ENCODE measurements around the gene ZNF385C. TPM values are rescaled to one million over a fixed set of nuclear protein-coding genes. Genes with fewer than 3 reads are reported as not detected.

Gene ZNF385C
- total RNA-seq, 1 experiment from 2014 or later: 3.7 TPM

DNA sequence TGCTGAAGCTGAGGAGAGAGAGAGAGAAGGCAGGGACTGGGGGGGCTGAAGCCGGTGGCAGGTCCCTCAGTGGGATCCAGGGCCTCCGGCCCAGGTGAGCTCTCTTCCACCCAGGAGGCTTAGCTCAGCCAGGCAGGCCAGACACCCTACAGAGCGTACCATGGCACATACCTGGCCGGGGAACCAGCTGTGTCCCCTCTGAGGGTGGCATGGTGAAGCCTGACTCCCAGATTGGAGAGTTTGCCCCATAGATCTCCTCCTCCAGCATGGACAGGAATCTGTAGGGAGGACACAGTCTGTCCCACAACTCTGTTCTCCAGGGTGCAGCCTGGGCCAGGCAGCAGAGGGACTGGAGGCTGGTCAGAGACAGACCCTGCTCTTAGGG is 19.8 kb upstream of the ZNF385C start (continued):
- TF ChIP-seq CREB1 (CRISPR knock-in tag; IDR thresholded peaks at IDR 0.05) (no peak), PRRX2 (CRISPR knock-in tag; IDR thresholded peaks at IDR 0.05) (no peak), ELF4 (CRISPR knock-in tag; IDR thresholded peaks at IDR 0.05; ENCODE audit: low read depth) (no peak)
- TF ChIP-seq, protein P1, sequence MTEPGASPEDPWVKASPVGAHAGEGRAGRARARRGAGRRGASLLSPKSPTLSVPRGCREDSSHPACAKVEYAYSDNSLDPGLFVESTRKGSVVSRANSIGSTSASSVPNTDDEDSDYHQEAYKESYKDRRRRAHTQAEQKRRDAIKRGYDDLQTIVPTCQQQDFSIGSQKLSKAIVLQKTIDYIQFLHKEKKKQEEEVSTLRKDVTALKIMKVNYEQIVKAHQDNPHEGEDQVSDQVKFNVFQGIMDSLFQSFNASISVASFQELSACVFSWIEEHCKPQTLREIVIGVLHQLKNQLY (CRISPR knock-in tag; IDR thresholded peaks at IDR 0.05): no peak
- TF ChIP-seq, protein P2, sequence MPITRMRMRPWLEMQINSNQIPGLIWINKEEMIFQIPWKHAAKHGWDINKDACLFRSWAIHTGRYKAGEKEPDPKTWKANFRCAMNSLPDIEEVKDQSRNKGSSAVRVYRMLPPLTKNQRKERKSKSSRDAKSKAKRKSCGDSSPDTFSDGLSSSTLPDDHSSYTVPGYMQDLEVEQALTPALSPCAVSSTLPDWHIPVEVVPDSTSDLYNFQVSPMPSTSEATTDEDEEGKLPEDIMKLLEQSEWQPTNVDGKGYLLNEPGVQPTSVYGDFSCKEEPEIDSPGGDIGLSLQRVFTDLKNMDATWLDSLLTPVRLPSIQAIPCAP (CRISPR knock-in tag; IDR thresholded peaks at IDR 0.05): no peak
- TF ChIP-seq, protein P3, sequence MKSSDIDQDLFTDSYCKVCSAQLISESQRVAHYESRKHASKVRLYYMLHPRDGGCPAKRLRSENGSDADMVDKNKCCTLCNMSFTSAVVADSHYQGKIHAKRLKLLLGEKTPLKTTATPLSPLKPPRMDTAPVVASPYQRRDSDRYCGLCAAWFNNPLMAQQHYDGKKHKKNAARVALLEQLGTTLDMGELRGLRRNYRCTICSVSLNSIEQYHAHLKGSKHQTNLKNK (CRISPR knock-in tag; IDR thresholded peaks at IDR 0.05): no peak
- TF ChIP-seq, protein P4, sequence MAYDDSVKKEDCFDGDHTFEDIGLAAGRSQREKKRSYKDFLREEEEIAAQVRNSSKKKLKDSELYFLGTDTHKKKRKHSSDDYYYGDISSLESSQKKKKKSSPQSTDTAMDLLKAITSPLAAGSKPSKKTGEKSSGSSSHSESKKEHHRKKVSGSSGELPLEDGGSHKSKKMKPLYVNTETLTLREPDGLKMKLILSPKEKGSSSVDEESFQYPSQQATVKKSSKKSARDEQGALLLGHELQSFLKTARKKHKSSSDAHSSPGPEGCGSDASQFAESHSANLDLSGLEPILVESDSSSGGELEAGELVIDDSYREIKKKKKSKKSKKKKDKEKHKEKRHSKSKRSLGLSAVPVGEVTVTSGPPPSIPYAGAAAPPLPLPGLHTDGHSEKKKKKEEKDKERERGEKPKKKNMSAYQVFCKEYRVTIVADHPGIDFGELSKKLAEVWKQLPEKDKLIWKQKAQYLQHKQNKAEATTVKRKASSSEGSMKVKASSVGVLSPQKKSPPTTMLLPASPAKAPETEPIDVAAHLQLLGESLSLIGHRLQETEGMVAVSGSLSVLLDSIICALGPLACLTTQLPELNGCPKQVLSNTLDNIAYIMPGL (CRISPR knock-in tag; IDR thresholded peaks at IDR 0.05): no peak
- TF ChIP-seq, protein P5, sequence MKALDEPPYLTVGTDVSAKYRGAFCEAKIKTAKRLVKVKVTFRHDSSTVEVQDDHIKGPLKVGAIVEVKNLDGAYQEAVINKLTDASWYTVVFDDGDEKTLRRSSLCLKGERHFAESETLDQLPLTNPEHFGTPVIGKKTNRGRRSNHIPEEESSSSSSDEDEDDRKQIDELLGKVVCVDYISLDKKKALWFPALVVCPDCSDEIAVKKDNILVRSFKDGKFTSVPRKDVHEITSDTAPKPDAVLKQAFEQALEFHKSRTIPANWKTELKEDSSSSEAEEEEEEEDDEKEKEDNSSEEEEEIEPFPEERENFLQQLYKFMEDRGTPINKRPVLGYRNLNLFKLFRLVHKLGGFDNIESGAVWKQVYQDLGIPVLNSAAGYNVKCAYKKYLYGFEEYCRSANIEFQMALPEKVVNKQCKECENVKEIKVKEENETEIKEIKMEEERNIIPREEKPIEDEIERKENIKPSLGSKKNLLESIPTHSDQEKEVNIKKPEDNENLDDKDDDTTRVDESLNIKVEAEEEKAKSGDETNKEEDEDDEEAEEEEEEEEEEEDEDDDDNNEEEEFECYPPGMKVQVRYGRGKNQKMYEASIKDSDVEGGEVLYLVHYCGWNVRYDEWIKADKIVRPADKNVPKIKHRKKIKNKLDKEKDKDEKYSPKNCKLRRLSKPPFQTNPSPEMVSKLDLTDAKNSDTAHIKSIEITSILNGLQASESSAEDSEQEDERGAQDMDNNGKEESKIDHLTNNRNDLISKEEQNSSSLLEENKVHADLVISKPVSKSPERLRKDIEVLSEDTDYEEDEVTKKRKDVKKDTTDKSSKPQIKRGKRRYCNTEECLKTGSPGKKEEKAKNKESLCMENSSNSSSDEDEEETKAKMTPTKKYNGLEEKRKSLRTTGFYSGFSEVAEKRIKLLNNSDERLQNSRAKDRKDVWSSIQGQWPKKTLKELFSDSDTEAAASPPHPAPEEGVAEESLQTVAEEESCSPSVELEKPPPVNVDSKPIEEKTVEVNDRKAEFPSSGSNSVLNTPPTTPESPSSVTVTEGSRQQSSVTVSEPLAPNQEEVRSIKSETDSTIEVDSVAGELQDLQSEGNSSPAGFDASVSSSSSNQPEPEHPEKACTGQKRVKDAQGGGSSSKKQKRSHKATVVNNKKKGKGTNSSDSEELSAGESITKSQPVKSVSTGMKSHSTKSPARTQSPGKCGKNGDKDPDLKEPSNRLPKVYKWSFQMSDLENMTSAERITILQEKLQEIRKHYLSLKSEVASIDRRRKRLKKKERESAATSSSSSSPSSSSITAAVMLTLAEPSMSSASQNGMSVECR (CRISPR knock-in tag; IDR thresholded peaks at IDR 0.05; ENCODE audit: borderline replicate concordance): no peak

DNA sequence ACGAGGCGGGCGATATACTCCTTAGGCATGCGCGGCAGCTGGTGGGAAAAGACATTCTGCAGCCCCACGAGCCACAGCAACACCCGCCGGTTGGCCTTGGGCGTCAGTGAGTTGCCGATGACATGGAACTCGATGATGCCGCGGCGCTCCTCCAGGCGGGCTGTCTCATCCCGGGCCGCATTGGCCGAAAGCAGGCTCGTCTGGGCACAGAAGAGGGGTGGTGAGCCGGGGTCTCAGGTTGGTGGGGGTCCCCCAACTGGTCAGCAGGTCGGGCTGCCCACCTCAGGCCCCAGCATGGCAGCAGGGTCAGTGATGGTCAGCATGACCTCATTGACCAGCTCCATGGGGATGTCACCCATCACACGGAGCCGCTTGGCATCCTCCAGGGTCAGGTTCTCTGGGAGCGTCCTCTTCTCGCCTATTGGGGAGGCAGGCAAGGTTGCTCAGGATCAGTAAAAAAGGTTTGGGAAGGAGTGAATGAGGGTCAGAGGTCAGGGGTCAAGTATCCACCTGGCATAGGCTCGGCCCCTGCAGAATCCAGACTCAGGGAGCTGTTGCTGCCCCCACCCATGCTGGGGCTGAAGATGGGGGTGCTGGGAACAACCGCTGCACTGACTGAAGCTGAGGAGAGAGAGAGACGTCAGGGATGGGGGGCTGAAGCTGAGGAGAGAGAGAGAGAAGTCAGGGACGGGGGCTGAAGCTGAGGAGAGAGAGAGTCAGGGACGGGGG is 19.3 kb upstream of the ZNF385C start:
- Mint-ChIP-seq H3K4me1 (peaks cover 25% of the 10 kb centered on the region), H3K27ac (no peak overlapping the region), H3K27me3 (ENCODE audit: low read depth) (no peaks in the 10 kb centered on the region), H3K4me3 (no peak overlapping the region), H3K9me3 (no peaks in the 10 kb centered on the region), H3K36me3 (peaks cover 30% of the 10 kb centered on the region)
- POLR2A ChIA-PET: no interaction called here
- DNase-seq (ENCODE audit: low spot score) (no peak), ATAC-seq (no peak)
- CTCF ChIA-PET: interaction anchor here (1.0 to 4.5 kb wide), 8 partner anchors 50 to 410 kb away, joined by 3 to 54 read pairs (median 5); partner anchors contain the start of genes DNAJC7 and NKIRAS2
- TF ChIP-seq, protein P5 (CRISPR knock-in tag; IDR thresholded peaks at IDR 0.05; ENCODE audit: borderline replicate concordance): no peak
- TF ChIP-seq JAZF1 (CRISPR knock-in tag; IDR thresholded peaks at IDR 0.05) (no peak), FOXJ3 (CRISPR knock-in tag; IDR thresholded peaks at IDR 0.05; ENCODE audit: borderline replicate concordance) (no peak), NFATC4 (CRISPR knock-in tag; IDR thresholded peaks at IDR 0.05) (no peak), NR1H2 (CRISPR knock-in tag; IDR thresholded peaks at IDR 0.05) (no peak), TCF7 (CRISPR knock-in tag; IDR thresholded peaks at IDR 0.05; ENCODE audit: low read depth) (no peak), ZBTB21 (CRISPR knock-in tag; IDR thresholded peaks at IDR 0.05; ENCODE audit: borderline replicate concordance) (no peak)
- TF ChIP-seq, protein P6, sequence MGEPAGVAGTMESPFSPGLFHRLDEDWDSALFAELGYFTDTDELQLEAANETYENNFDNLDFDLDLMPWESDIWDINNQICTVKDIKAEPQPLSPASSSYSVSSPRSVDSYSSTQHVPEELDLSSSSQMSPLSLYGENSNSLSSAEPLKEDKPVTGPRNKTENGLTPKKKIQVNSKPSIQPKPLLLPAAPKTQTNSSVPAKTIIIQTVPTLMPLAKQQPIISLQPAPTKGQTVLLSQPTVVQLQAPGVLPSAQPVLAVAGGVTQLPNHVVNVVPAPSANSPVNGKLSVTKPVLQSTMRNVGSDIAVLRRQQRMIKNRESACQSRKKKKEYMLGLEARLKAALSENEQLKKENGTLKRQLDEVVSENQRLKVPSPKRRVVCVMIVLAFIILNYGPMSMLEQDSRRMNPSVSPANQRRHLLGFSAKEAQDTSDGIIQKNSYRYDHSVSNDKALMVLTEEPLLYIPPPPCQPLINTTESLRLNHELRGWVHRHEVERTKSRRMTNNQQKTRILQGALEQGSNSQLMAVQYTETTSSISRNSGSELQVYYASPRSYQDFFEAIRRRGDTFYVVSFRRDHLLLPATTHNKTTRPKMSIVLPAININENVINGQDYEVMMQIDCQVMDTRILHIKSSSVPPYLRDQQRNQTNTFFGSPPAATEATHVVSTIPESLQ (CRISPR knock-in tag; IDR thresholded peaks at IDR 0.05): no peak
- TF ChIP-seq, protein P7, sequence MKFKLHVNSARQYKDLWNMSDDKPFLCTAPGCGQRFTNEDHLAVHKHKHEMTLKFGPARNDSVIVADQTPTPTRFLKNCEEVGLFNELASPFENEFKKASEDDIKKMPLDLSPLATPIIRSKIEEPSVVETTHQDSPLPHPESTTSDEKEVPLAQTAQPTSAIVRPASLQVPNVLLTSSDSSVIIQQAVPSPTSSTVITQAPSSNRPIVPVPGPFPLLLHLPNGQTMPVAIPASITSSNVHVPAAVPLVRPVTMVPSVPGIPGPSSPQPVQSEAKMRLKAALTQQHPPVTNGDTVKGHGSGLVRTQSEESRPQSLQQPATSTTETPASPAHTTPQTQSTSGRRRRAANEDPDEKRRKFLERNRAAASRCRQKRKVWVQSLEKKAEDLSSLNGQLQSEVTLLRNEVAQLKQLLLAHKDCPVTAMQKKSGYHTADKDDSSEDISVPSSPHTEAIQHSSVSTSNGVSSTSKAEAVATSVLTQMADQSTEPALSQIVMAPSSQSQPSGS (CRISPR knock-in tag; IDR thresholded peaks at IDR 0.05; ENCODE audit: borderline replicate concordance, low read depth): no peak
- TF ChIP-seq, protein P4 (CRISPR knock-in tag; IDR thresholded peaks at IDR 0.05): no peak
